RKO (cell line): ENCODE measurements around the gene CATSPERE.
"Not testable (repeated sequence)": the region's sequence is repeated elsewhere in the genome, so short reads cannot be mapped to it uniquely, and the experiment has no call there.

Experiments
- DNase-seq: peaks from one replicate; pipeline ENCODE4 v3.0.0-alpha.2; 2016; ENCODE audit warnings: low spot score

CATSPERE gene

GRCh38 chr1:244633140-244633539 is 172.1 kb downstream of the CATSPERE start:
- no peak for DNase-seq

- DNase-seq: no peak
These were observed 173.5 kb downstream of the CATSPERE start for GRCh38 chr1:244634546-244634945.

GRCh38 chr1:244636488-244637259 is 175.6 kb downstream of the CATSPERE start:
- DNase-seq: no peak

GRCh38 chr1:244639561-244639960 is 178.5 kb downstream of the CATSPERE start:
- DNase-seq: no peak

- no peak for DNase-seq
These were observed 179.8 kb downstream of the CATSPERE start for GRCh38 chr1:244640917-244641316.

- DNase-seq: no peak
These were observed 181.5 kb downstream of the CATSPERE start for GRCh38 chr1:244642526-244642925.

GRCh38 chr1:244642988-244643387 is 181.9 kb downstream of the CATSPERE start:
- DNase-seq: no peak

- DNase-seq: no peak
These were observed 184.3 kb downstream of the CATSPERE start for GRCh38 chr1:244645414-244645813.

GRCh38 chr1:244645890-244646289 is 184.8 kb downstream of the CATSPERE start:
- DNase-seq: no peak

GRCh38 chr1:244647819-244648218 is 186.7 kb downstream of the CATSPERE start:
- DNase-seq: no peak

GRCh38 chr1:244651956-244652622 is 191.0 kb downstream of the CATSPERE start:
- DNase-seq: peak; percentile 47

- DNase-seq: peak; percentile 99
These were observed 191.8 kb downstream of the CATSPERE start, which contains the start of gene DESI2 for GRCh38 chr1:244652623-244653438. Gene DESI2, plus strand, starts transcription at chr1:244653126. Its CDS starts 188 bp downstream, at chr1:244653314.

- peak; percentile 30 for DNase-seq
These were observed 192.5 kb downstream of the CATSPERE start for GRCh38 chr1:244653439-244654107.

- peak; percentile 50 for DNase-seq
These were observed 193.3 kb downstream of the CATSPERE start for GRCh38 chr1:244654108-244655038.

GRCh38 chr1:244655186-244655585 is 194.1 kb downstream of the CATSPERE start:
- no peak for DNase-seq

GRCh38 chr1:244657421-244657820 is 196.3 kb downstream of the CATSPERE start:
- no peak for DNase-seq

- DNase-seq: no peak
These were observed 198.6 kb downstream of the CATSPERE start for GRCh38 chr1:244659694-244660093.

GRCh38 chr1:244660595-244660994 is 199.5 kb downstream of the CATSPERE start:
- DNase-seq: no peak

- not testable (repeated sequence) for DNase-seq
These were observed 200.7 kb downstream of the CATSPERE start for GRCh38 chr1:244661569-244662312.

GRCh38 chr1:244662599-244662998 is 201.5 kb downstream of the CATSPERE start:
- no peak for DNase-seq
